Hepatocyte (in vitro differentiated cells): ENCODE measurements around the gene TCP11. TPM values are rescaled to one million over a fixed set of nuclear protein-coding genes. Genes with fewer than 3 reads are reported as not detected.

Source experiments
- DNase-seq: peaks from one replicate; pipeline ENCODE4 v3.0.0-alpha.2; 2016; ENCODE audit warnings: low spot score
- H2AFZ ChIP-seq: fragments of 200-600 bp; sonication (generic); 2 replicates; pipeline ENCODE4 v1.6.0; 2016; ENCODE audit warnings: antibody characterized with exemption, mild to moderate bottlenecking
- H3K27ac ChIP-seq: fragments of 200-600 bp; sonication (generic); 2 replicates; pipeline ENCODE4 v1.5.1; 2016; ENCODE audit warnings: mild to moderate bottlenecking
- H3K27me3 ChIP-seq: fragments of 200-600 bp; sonication (generic); 2 replicates; pipeline ENCODE4 v1.6.1; 2016
- H3K36me3 ChIP-seq: fragments of 200-600 bp; sonication (generic); replicated peaks from 2 replicates; pipeline ENCODE4 v1.5.1; 2016; ENCODE audit warnings: low read depth; ENCODE audit not compliant: insufficient read depth
- H3K4me1 ChIP-seq: fragments of 200-600 bp; sonication (generic); 2 replicates; pipeline ENCODE4 v1.5.1; 2016; ENCODE audit warnings: mild to moderate bottlenecking, moderate library complexity; ENCODE audit not compliant: insufficient read depth
- H3K4me2 ChIP-seq: fragments of 200-600 bp; sonication (generic); 2 replicates; pipeline ENCODE4 v1.6.0; 2016
- H3K4me3 ChIP-seq: fragments of 200-600 bp; sonication (generic); 2 replicates; pipeline ENCODE4 v1.5.1; 2016; ENCODE audit warnings: mild to moderate bottlenecking
- H3K79me2 ChIP-seq: fragments of 200-600 bp; sonication (generic); 2 replicates; pipeline ENCODE4 v1.6.0; 2017; ENCODE audit warnings: mild to moderate bottlenecking
- H3K9me2 ChIP-seq: fragments of 200-600 bp; sonication (generic); replicated peaks from 2 replicates; pipeline ENCODE4 v1.6.0; 2017; ENCODE audit warnings: mild to moderate bottlenecking; ENCODE audit not compliant: insufficient read depth
- H3K9me3 ChIP-seq: fragments of 200-600 bp; sonication (generic); 2 replicates; pipeline ENCODE4 v1.5.1; 2016; ENCODE audit warnings: low read depth, mild to moderate bottlenecking
- H4K20me1 ChIP-seq: fragments of 200-600 bp; sonication (generic); 2 replicates; pipeline ENCODE4 v1.6.0; 2016; ENCODE audit warnings: mild to moderate bottlenecking; ENCODE audit not compliant: insufficient read depth, poor library complexity, severe bottlenecking
- CTCF ChIP-seq: fragments of 200-600 bp; sonication (generic); IDR thresholded peaks from 2 replicates; pipeline ENCODE4 v1.5.1; 2016; ENCODE audit warnings: antibody characterized with exemption, mild to moderate bottlenecking; ENCODE audit not compliant: poor library complexity
- EZH2 ChIP-seq: fragments of 200-600 bp; sonication (generic); IDR thresholded peaks from 2 replicates; pipeline ENCODE4 v1.6.1; 2016; ENCODE audit warnings: antibody characterized with exemption, mild to moderate bottlenecking, borderline replicate concordance
- EZH2phosphoT487 ChIP-seq: fragments of 200-600 bp; sonication (generic); IDR thresholded peaks from one replicate; pipeline ENCODE4 v1.6.1; 2018; ENCODE audit warnings: antibody characterized with exemption, mild to moderate bottlenecking, low read depth, moderate library complexity; ENCODE audit not compliant: unreplicated experiment, severe bottlenecking
- WGBS: methylation state at CpG from one replicate; pipeline ENCODE4 v1.1.6; 2016; ENCODE audit warnings: low lambda C conversion rate; ENCODE audit errors: missing lambda C conversion rate; 5-methylcytosine and 5-hydroxymethylcytosine counted together
- polyA plus RNA-seq: library from polyadenylated mRNA; unstranded; fragments of >200 nt; fragmentation: Nextera tagmentation; extraction: Ambion mirVana; gene quantifications from 2 replicates; pipeline ENCODE4 v1.2.1, GENCODE V29; 2016
- total RNA-seq: library from RNA; depleted of rRNA; stranded (reverse); fragments of >200 nt; gene quantifications from 2 replicates; pipeline ENCODE4 v1.2.3, GENCODE V29; 2014

Gene TCP11
- total and polyA plus RNA-seq, 2 experiments from 2014 or later = not detected

DNA sequence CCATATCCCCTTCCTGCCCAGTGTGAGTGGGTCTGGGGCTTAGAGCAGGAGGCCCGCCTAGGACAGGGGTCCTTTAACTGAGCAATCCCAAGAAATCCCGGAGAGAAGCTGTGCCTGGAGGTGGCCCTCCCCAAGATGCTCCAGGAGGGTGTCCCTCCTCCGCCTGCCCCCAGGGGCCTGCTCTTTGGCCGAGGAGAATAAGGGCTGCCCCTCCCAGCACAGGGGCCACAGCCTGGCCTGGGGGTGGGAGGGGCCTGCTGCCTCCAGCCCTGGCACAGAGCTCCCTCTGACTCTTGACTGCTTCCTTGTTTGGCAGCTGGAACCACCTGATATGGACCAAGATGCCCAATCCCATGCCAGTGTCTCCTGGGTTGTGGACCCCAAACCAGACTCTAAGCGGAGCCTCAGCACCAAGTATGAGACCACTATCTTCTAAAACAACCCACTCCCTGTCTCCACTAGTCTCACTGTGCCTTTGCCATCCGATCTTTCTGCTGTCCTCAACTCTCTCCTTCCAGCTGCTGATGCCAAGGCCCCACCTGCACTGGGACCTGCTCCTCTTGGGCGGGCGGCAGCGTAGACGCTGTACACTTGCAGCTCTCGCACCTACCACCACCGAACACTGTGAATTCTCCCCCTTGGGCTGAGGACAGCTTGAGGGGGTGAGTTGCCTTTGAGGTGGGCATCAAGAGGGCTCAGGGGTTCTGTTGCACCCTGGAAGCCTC is 54.3 kb downstream of the TCP11 start:
- no peaks in the 10 kb centered on the region for H3K27me3 ChIP-seq
- DNase-seq = no peak

DNA sequence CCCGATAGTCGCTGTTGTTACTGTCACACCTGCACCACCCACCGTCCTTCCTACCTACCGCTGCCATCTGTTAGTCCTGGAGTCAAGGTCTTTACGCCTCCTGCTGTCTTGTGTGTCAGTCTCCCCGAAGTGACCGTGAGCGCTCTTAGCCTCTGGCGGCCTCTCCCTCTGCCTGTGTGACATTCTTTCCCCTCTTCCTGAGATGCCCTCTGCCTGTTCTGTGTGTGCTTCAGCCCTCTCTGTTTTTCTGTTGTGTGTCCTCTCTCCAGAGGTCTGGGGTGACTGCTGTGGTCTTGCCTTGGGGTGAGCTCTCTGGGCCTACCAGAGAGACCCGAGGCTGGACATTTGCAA is 54.9 kb downstream of the TCP11 start:
- Histone ChIP-seq H2AFZ (no peak overlapping the region), H3K27me3 (no peaks in the 10 kb centered on the region), H3K79me2 (no peaks in the 10 kb centered on the region), H3K9me2 (no peaks in the 10 kb centered on the region), H3K4me3 (no peak overlapping the region), H3K27ac (no peak overlapping the region), H3K4me2 (no peak overlapping the region), H4K20me1 (no peaks in the 10 kb centered on the region), H3K4me1 (peaks cover 27% of the 10 kb centered on the region), H3K36me3 (no peaks in the 10 kb centered on the region), H3K9me3 (no peaks in the 10 kb centered on the region)
- no peak for DNase-seq
- no peak for TF ChIP-seq EZH2phosphoT487
- no peak for TF ChIP-seq CTCF
- TF ChIP-seq EZH2 = no peak
- 96% methylated on average over 10 of the region's 10 CpGs for WGBS

More for the DNA sequence above, 54.3 kb downstream of the TCP11 start:
- WGBS = 93% methylated on average over 12 of the region's 12 CpGs
- Histone ChIP-seq H3K4me1 (peaks cover 33% of the 10 kb centered on the region), H3K9me2 (no peaks in the 10 kb centered on the region), H3K36me3 (no peaks in the 10 kb centered on the region), H2AFZ (no peak overlapping the region), H3K4me2 (no peak overlapping the region), H3K79me2 (no peaks in the 10 kb centered on the region), H4K20me1 (no peaks in the 10 kb centered on the region), H3K27ac (no peak overlapping the region), H3K9me3 (no peaks in the 10 kb centered on the region), H3K4me3 (no peak overlapping the region)
- TF ChIP-seq CTCF (no peak), EZH2phosphoT487 (no peak), EZH2 (no peak)

DNA sequence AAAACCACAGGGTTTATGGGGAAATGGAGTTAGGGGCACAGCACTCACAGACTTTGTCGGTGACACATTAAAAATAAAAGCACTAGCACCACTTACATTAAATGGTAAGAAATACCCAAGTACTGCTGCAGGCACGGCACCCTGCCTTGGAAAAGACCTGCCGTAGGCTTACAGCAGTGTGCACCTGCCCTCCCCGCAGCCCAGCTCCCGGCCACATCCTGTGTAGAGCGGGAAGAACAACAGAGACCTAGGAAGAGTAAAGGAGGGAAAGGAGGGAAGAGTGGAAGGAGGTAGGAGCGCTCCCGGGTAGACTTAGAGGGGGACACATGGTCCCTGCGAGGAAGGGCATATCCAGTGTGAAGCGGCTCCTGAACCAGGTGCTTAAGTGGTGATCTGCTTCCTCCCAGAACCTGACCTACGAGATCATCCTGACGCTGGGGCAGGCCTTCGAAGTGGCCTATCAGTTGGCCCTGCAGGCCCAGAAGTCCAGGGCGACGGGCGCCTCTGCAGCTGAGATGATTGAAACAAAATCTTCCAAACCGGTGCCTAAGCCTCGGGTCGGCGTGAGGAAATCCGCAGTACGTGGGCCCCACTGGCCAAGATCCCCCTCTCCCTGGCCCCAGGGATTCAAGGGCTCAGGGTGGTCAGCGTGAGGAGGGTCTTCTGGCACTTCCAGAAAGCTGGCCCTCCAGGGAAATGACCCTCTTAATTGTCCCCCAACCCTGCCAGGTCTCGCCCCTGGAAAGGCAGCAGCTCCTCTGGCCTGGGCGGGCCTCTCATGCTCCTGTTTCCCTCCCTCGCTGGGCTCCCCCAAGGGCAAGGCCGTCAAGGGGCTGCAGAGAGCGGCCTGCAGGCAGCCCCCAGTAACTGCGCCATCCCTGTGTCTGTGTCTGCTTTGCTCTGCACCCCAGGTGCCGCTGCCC is 55.5 kb downstream of the TCP11 start:
- no peaks in the 10 kb centered on the region for H3K36me3 ChIP-seq
- peaks cover 21% of the 10 kb centered on the region for H3K4me1 ChIP-seq
- no peak overlapping the region for H3K4me3 ChIP-seq
- WGBS = 95% methylated on average over 30 of the region's 30 CpGs
- H3K9me3 ChIP-seq = no peaks in the 10 kb centered on the region
- no peak overlapping the region for H3K4me2 ChIP-seq
- no peak for DNase-seq
- TF ChIP-seq CTCF = no peak
- TF ChIP-seq EZH2phosphoT487 = no peak
- no peak for TF ChIP-seq EZH2
- no peak overlapping the region for H2AFZ ChIP-seq
- no peaks in the 10 kb centered on the region for H3K27me3 ChIP-seq
- no peak overlapping the region for H3K27ac ChIP-seq
- no peaks in the 10 kb centered on the region for H3K9me2 ChIP-seq
- no peaks in the 10 kb centered on the region for H3K79me2 ChIP-seq
- H4K20me1 ChIP-seq = no peaks in the 10 kb centered on the region
